ENCODE measurements around the gene RALA. TPM values are rescaled to one million over a fixed set of nuclear protein-coding genes. Genes with fewer than 3 reads are reported as not detected.

Gene RALA
- total and polyA plus RNA-seq, 11 donors = 13.5 to 37.1 (median 23.4) TPM

DNA sequence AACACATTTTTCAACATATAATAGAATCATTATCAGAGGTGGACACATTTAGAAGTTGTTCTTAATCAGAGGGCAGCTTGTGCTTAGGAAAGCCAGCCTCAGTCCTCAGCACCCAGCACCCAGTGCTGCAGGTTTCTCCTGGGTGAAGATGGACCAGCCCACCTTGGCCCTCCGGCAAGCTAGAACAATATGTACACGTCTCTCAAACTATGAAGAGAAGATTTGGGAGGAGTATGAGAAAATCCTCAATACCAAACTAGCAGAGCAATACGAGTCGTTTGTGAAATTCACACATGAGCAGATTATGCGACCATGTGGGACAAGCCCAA is 13.5 kb upstream of the RALA start:
- WGBS, 4 donors = 60 to 75% (median 69%) methylated on average over 5 of the region's 5 CpGs
- TF ChIP-seq, protein P1, sequence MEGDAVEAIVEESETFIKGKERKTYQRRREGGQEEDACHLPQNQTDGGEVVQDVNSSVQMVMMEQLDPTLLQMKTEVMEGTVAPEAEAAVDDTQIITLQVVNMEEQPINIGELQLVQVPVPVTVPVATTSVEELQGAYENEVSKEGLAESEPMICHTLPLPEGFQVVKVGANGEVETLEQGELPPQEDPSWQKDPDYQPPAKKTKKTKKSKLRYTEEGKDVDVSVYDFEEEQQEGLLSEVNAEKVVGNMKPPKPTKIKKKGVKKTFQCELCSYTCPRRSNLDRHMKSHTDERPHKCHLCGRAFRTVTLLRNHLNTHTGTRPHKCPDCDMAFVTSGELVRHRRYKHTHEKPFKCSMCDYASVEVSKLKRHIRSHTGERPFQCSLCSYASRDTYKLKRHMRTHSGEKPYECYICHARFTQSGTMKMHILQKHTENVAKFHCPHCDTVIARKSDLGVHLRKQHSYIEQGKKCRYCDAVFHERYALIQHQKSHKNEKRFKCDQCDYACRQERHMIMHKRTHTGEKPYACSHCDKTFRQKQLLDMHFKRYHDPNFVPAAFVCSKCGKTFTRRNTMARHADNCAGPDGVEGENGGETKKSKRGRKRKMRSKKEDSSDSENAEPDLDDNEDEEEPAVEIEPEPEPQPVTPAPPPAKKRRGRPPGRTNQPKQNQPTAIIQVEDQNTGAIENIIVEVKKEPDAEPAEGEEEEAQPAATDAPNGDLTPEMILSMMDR (IDR thresholded peaks at IDR 0.05) = no peak
- no peak for TF ChIP-seq POLR2A (IDR thresholded peaks at IDR 0.05)
- ATAC-seq (peak in 2 of 4 donors; percentile 18 to 32), DNase-seq (no peak)
- peak overlapping the region; percentile 12 to 57 (median 42) for H3K4me3 ChIP-seq
- no peaks in the 10 kb centered on the region for H3K27me3 ChIP-seq
- no peaks in the 10 kb centered on the region for H3K36me3 ChIP-seq
- intact Hi-C loops (cut with DNase I) = loop anchor here in 1 of 10 donors (10.0 kb wide), 1 partner anchor 125 kb away; no protein-coding TSS in a partner anchor
- no peaks in the 10 kb centered on the region for H3K9me3 ChIP-seq
- H3K4me1 ChIP-seq = peaks cover 0 to 35% (median 17%) of the 10 kb centered on the region in 12 donors
- peak overlapping the region in 10 of 12 donors; percentile 41 to 84 (median 65) for H3K27ac ChIP-seq

DNA sequence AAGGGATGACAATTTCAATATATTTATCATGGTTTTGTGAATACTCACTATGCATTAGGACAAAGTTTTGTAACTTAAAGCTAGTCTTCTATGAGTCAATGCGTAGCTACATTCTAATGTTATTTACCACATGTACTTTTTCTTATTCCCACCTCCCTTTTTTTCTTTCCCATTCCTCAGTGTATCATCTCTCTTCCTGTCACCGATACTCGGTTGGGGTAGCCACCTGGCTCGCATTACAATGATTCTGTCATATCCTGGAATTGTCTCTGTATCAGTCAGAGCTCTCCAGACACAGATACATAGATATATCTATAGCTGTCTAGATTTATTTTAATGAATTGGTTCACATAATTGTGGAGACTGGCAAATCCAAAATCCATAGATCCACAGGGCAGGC is 9.8 kb upstream of the RALA start:
- no peak for DNase-seq

DNA sequence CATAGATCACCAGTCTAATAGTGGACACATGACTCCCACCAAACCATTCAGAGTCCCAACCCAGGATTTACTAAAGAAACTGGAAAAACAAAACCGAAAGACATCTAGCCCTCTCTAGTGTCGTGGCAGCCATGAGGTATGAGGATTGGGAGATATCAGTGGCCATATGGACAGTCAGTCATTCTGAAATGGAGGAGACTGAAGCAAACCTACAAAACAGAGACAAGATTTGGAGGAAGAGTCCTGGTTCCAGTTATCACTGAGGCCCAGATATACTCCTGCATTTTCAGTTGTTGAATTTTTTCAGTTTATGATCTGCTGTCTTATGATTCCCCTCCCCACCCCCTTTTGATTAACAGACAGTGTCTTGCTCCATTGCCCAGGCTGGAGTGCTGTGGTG is 9.1 kb upstream of the RALA start:
- Histone ChIP-seq H3K36me3 (no peaks in the 10 kb centered on the region), H3K4me1 (peaks cover 0 to 16% (median 9%) of the 10 kb centered on the region in 12 donors), H3K27me3 (no peaks in the 10 kb centered on the region), H3K9me3 (no peaks in the 10 kb centered on the region), H3K27ac (no peak overlapping the region), H3K4me3 (no peak overlapping the region)
- ATAC-seq (no peak), DNase-seq (no peak)
- intact Hi-C loops (cut with DNase I) = no loop called here
- TF ChIP-seq, protein P1 (IDR thresholded peaks at IDR 0.05) = no peak
- no peak for TF ChIP-seq POLR2A (IDR thresholded peaks at IDR 0.05)
- 84 to 100% (median 95%) methylated on average over 2 of the region's 2 CpGs for WGBS, 4 donors

More for the DNA sequence above, 9.8 kb upstream of the RALA start:
- Histone ChIP-seq H3K27ac (no peak overlapping the region), H3K4me3 (no peak overlapping the region), H3K4me1 (peaks cover 0 to 24% (median 13%) of the 10 kb centered on the region in 12 donors), H3K36me3 (no peaks in the 10 kb centered on the region), H3K27me3 (no peaks in the 10 kb centered on the region), H3K9me3 (no peaks in the 10 kb centered on the region)
- 59 to 69% (median 62%) methylated on average over 4 of the region's 4 CpGs for WGBS, 4 donors
- TF ChIP-seq, protein P1 (IDR thresholded peaks at IDR 0.05) = no peak
- TF ChIP-seq POLR2A (IDR thresholded peaks at IDR 0.05) = no peak
- intact Hi-C loops (cut with DNase I) = no loop called here
- no peak for ATAC-seq

DNA sequence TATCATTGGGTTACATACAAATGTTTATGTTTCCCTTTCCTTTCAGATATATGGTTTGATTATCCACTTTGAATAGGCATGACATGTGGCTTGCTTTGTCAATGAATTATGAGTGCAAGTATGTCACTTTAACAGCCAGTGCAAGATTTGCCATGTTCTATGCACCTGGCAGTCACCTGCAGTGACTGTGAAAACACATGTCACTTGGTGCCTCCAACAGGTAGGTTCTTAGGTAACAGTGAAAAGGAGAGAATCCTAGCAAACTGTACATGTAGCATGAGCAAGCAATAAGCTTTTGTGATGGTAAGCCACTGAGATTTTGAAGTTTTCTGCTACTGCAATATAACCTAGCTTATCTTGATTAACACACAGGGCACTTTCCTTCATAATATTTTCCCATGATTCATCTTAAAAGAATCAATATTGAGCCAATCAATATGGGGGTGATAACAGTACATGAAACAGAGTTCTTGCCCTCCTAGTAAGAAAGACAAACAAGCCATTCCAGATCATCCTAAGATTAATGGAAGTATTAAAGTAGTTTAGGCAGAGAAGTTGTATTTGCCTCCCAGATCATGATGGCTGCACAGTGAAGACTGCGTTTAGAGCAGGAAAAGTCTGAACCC is 7.9 kb upstream of the RALA start:
- intact Hi-C loops (cut with DNase I) = no loop called here
- TF ChIP-seq, protein P1 (IDR thresholded peaks at IDR 0.05) = no peak
- TF ChIP-seq POLR2A (IDR thresholded peaks at IDR 0.05) = no peak
- no peak overlapping the region for H3K4me3 ChIP-seq
- H3K36me3 ChIP-seq = no peaks in the 10 kb centered on the region
- 85 to 91% (median 86%) methylated on average over 1 of the region's 1 CpG for WGBS, 4 donors
- ATAC-seq = no peak
- no peaks in the 10 kb centered on the region for H3K9me3 ChIP-seq
- peaks cover 0 to 5% (median 0%) of the 10 kb centered on the region in 12 donors for H3K4me1 ChIP-seq
- DNase-seq = no peak
- no peaks in the 10 kb centered on the region for H3K27me3 ChIP-seq
- H3K27ac ChIP-seq = no peak overlapping the region
